Activated T-cell treated with anti-CD3 and anti-CD28 coated beads, Interleukin-2, amount 50 U/mL, for 72 hours (primary cell): ENCODE data around the gene SLC39A8. TPM values are rescaled to one million over a fixed set of nuclear protein-coding genes. Genes with fewer than 3 reads are reported as not detected.

Experiments
- total RNA-seq, 2 donors: library from RNA; stranded (reverse); gene quantifications; one replicate each; pipeline ENCODE4 v1.2.3, GENCODE V29; 2022

The SLC39A8 gene
- total RNA-seq, 2 donors from 2014 or later = 56.4 to 58.7 TPM

Other genes starting within 250 kb of the SLC39A8 start
- 100 to 1,000 TPM; 151 to 167 TPM for gene NFKB1, start 155.9 kb upstream of the SLC39A8 start, total RNA-seq